ENCODE measurements around the gene DMXL2.

DNA sequence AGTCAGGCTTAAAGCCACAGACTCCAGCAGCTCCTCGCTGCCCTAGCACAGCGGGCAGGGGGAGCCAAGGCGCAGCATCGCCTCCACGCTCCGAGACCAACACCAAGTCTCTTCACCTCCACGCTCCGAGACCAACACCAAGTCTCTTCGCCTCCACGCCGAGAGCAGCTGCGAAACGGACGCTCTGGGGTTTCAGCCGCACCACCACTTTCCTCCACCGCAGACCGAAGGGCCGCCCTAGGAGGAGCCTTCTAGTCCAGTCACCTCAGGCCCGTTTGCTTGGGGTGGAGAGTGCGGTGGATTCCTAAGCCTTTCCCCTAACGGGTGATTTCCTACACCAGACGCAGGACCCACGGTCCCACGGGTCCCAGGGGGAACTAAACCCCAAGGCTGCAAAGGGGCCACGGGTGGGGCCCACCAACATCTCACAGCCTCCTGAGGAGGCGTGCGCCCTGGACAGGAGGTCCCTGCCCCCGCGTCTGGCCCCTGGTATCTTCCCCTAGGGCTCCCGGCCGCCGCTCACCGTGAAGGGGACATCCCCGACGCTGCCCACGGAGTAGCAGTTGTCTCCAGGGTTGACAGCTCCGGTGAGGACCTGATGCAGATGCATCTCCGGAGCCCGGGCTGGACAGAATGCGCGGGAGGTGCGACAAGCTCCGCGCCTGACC is 501 bp downstream of the DMXL2 start:
- TF ChIP-seq RARB (CRISPR knock-in tag; IDR thresholded peaks at IDR 0.05), result no peak
- no peak for TF ChIP-seq CSDC2 (CRISPR knock-in tag; IDR thresholded peaks at IDR 0.05)
- TF ChIP-seq, protein P1, sequence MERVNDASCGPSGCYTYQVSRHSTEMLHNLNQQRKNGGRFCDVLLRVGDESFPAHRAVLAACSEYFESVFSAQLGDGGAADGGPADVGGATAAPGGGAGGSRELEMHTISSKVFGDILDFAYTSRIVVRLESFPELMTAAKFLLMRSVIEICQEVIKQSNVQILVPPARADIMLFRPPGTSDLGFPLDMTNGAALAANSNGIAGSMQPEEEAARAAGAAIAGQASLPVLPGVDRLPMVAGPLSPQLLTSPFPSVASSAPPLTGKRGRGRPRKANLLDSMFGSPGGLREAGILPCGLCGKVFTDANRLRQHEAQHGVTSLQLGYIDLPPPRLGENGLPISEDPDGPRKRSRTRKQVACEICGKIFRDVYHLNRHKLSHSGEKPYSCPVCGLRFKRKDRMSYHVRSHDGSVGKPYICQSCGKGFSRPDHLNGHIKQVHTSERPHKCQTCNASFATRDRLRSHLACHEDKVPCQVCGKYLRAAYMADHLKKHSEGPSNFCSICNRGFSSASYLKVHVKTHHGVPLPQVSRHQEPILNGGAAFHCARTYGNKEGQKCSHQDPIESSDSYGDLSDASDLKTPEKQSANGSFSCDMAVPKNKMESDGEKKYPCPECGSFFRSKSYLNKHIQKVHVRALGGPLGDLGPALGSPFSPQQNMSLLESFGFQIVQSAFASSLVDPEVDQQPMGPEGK (CRISPR knock-in tag; IDR thresholded peaks at IDR 0.05; ENCODE audit: borderline replicate concordance), result no peak
- TF ChIP-seq TOX (CRISPR knock-in tag; IDR thresholded peaks at IDR 0.05; ENCODE audit: borderline replicate concordance), result no peak
- TF ChIP-seq TCF4 (CRISPR knock-in tag; IDR thresholded peaks at IDR 0.05; ENCODE audit: borderline replicate concordance), result no peak
- no peak for TF ChIP-seq ARNTL (CRISPR knock-in tag; IDR thresholded peaks at IDR 0.05; ENCODE audit: borderline replicate concordance, low read depth)
- TF ChIP-seq POU6F1 (CRISPR knock-in tag; IDR thresholded peaks at IDR 0.05; ENCODE audit: borderline replicate concordance, low read depth), result no peak
- no peak for TF ChIP-seq PPARA (CRISPR knock-in tag; IDR thresholded peaks at IDR 0.05; ENCODE audit: borderline replicate concordance)
- no peak for TF ChIP-seq SNAI2 (CRISPR knock-in tag; IDR thresholded peaks at IDR 0.05)
- TF ChIP-seq GLIS3 (CRISPR knock-in tag; IDR thresholded peaks at IDR 0.05), result no peak
- no peak for TF ChIP-seq ZFP30 (CRISPR knock-in tag; IDR thresholded peaks at IDR 0.05)
- TF ChIP-seq BACH2 (CRISPR knock-in tag; IDR thresholded peaks at IDR 0.05; ENCODE audit: borderline replicate concordance), result no peak
- TF ChIP-seq, protein P2, sequence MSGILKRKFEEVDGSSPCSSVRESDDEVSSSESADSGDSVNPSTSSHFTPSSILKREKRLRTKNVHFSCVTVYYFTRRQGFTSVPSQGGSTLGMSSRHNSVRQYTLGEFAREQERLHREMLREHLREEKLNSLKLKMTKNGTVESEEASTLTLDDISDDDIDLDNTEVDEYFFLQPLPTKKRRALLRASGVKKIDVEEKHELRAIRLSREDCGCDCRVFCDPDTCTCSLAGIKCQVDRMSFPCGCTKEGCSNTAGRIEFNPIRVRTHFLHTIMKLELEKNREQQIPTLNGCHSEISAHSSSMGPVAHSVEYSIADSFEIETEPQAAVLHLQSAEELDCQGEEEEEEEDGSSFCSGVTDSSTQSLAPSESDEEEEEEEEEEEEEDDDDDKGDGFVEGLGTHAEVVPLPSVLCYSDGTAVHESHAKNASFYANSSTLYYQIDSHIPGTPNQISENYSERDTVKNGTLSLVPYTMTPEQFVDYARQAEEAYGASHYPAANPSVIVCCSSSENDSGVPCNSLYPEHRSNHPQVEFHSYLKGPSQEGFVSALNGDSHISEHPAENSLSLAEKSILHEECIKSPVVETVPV (CRISPR knock-in tag; IDR thresholded peaks at IDR 0.05), result no peak
- no peak for TF ChIP-seq ZNF70 (CRISPR knock-in tag; IDR thresholded peaks at IDR 0.05)

Measured in SK-N-SH treated with all-trans-retinoic acid at 6 μM for 48 hours (cell line).